Mesodermal cell (in vitro differentiated cells): ENCODE measurements around the gene NRAS. TPM values are rescaled to one million over a fixed set of nuclear protein-coding genes. Genes with fewer than 3 reads are reported as not detected.
A peak's percentile ranks its signal among the peaks of the same experiment; 100 is the strongest.
"Not testable (repeated sequence)": the region's sequence is repeated elsewhere in the genome, so short reads cannot be mapped to it uniquely, and the experiment has no call there.

ENCODE experiments used
- H3K27ac ChIP-seq: 2 replicates; pipeline ENCODE4 v1.7.0; 2013; ENCODE audit warnings: mild to moderate bottlenecking, low read depth, low read length, moderate library complexity; ENCODE audit not compliant: severe bottlenecking
- H3K36me3 ChIP-seq: 2 replicates; pipeline ENCODE4 v1.7.1; 2013; ENCODE audit warnings: mild to moderate bottlenecking, low read length, moderate library complexity; ENCODE audit not compliant: control insufficient read depth, insufficient read depth
- H3K4me1 ChIP-seq: one replicate; pipeline ENCODE4 v1.7.1; 2013; ENCODE audit warnings: mild to moderate bottlenecking, low read length; ENCODE audit not compliant: insufficient read depth, control insufficient read depth, poor library complexity, severe bottlenecking
- H3K4me3 ChIP-seq: 2 replicates; pipeline ENCODE4 v1.7.0; 2013; ENCODE audit warnings: low read length, control low read depth, mild to moderate bottlenecking; ENCODE audit not compliant: insufficient read depth, poor library complexity, severe bottlenecking; ENCODE audit errors: extremely low read depth
- H3K9me3 ChIP-seq: 2 replicates; pipeline ENCODE4 v1.7.1; 2013; ENCODE audit warnings: mild to moderate bottlenecking, low read length, moderate library complexity; ENCODE audit not compliant: control insufficient read depth
- WGBS, 2 experiments: methylation state at CpG; one replicate each; pipeline ENCODE4 v1.1.5; 2013; ENCODE audit warnings: missing lambda C conversion rate in 2 of 2; ENCODE audit not compliant: insufficient coverage in 2 of 2; 5-methylcytosine and 5-hydroxymethylcytosine counted together
- polyA plus RNA-seq, 2 experiments: library from polyadenylated mRNA; stranded (reverse); fragments of 50-300 nt; gene quantifications; one replicate each; pipeline ENCODE4 v1.2.3, GENCODE V29; 2013

The NRAS gene
- polyA plus RNA-seq (2013, experiment 1 of 2) = 74.7 TPM
- 79.1 TPM for polyA plus RNA-seq (2013, experiment 2 of 2)

DNA sequence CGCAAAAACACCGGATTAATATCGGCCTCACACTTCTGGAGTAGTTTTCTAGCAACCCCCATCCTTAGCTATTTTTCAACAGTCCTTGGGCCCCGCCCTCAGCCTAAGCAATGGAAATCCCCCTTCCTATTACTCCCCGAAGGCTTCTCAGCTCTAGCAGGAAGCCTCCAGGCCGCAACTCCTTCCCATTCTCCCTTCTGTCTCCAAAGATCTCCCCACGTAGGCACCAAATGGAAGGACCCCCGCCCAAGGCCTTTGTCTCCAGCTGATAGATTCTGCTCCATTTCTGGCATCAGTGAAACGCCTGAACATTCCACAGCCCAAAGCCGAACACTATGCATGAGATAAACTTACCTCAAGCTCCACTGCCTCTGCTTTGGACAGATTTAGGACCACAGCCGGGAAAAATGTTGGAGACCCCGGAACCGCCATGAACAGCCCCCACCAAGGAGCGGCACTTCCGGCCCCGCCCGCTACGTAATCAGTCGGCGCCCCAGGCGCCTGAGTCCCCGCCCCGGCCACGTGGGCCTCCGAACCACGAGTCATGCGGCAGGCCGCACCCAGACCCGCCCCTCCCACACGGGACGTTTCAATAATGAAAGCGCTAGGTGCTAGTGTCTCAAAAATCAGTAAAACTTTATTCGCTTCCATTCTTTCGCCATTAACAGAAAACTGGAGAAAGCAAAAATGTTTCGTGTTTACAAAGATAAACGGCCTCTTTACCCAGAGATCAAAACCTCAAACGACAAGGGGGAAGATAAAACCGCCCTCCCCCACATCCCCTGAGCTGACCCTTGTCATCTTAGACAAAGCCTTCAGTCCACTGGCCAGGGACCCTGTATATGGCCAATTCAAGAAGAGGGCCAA, at the start of gene NRAS:
TSS of gene NRAS (minus strand) at position 468 of the 867 bp plus-strand sequence. CDS start 611 bp downstream, outside the sequence.
- H3K4me1 ChIP-seq = peaks cover 9% of the 10 kb centered on the region
- H3K9me3 ChIP-seq = no peaks in the 10 kb centered on the region
- WGBS, 2 experiments = 0 to 1% methylated on average over 18 to 34 of the region's 38 CpGs
- H3K36me3 ChIP-seq = peaks cover 81% of the 10 kb centered on the region
- H3K4me3 ChIP-seq = peak within 1 kb of the TSS; percentile 93
- H3K27ac ChIP-seq = peak within 1 kb of the TSS; percentile 96

DNA sequence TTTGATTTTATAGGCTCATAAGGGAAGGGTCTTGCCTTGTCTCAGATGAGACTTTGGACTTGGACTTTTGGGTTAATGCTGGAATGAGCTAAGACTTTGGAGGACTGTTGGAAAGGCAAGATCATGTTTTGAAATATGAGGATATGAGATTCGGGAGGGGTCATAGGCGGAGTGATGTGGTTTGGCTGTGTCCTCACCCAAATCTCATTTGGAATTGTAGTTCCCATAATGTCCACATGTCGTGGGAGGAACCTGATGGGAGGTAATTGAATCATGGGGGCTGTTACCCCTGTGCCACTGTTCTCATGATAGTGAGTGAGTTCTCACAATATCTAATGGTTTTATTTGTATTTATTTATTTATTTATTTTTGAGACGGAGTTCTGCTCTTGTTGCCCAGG, 48.1 kb upstream of the NRAS start:
- Histone ChIP-seq H3K4me3 (no peak overlapping the region), H3K36me3 (peaks cover 4% of the 10 kb centered on the region), H3K27ac (no peak overlapping the region), H3K4me1 (no peaks in the 10 kb centered on the region), H3K9me3 (no peaks in the 10 kb centered on the region)
- WGBS, 2 experiments = 87 to 90% methylated on average over 2 of the region's 4 CpGs

DNA sequence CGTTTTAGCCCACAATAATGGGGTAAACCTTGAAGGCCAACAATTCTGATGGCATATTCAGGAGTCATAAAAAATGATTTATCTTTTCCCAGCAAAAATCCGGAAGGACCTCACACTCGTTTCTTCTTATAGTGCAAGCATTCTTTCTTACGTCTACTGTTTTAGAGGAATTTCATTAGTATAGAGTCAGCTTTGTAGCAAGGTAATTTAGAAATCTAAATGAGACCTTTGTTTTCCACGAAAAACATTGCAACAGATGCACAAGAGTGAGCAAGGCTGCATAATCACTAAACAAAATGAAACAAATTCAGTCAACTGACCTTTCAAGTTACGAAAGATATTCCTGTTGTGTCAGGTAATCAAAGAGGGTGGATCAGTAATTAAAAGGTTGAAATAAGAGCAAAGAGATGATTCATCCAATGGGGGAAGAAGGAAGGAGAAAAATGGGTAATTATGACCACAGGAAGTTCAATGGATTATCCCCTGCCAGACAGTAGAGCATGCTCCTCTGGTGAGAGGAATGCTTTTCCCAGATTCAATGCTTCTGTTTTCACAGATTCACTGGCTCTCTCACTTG, 41.8 kb upstream of the NRAS start:
- Histone ChIP-seq H3K4me3 (peak overlapping the region; percentile 99), H3K4me1 (peaks cover 11% of the 10 kb centered on the region), H3K36me3 (peaks cover 15% of the 10 kb centered on the region), H3K27ac (peak overlapping the region; percentile 100), H3K9me3 (no peaks in the 10 kb centered on the region)
- 50 to 100% methylated on average over 1 to 2 of the region's 6 CpGs for WGBS, 2 experiments

DNA sequence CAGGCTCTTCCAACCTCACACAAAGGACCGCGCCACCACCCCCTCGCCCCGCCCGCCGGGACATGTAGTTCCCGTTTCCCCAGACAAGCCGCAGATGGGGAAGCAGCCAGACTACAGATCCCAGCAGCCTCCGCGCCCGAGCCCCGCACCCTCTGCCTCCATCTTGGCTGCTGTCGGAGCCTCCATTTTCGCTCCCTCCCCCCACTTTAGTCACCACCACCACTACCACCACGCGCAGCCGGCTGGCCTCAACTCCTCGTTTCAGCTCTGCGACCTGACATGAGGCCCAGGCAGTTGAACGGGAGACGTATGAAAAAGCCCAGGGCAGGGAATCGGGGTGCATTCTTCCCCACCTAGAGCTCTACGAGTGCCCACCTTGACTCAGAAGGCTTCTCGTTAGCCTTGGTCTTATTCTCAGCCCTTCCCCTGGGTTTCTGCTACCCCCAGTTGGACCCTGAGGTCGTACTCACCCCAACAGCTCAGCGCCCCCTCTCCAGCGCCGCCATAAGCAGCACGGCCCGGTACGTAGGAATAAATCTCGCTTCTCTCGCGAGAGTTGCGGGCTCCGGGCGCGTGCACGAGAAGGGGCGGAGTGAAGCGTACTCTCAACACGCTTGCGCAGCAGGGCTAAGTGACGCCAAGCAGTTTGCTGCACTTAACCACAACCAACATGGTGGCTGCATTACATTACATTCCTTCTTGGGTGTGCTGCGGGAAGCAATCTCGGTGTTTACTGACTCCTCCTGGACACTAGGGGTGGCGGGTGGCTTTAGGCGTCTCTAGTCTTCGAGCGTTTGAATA, 41.1 kb upstream of the NRAS start, which contains the start of gene CSDE1:
TSS of gene CSDE1 (minus strand) at position 530 of the 801 bp plus-strand sequence. CDS start 18,094 bp downstream, outside the sequence.
- Histone ChIP-seq H3K4me3 (peak within 1 kb of the TSS; percentile 99), H3K4me1 (peaks cover 13% of the 10 kb centered on the region), H3K36me3 (peaks cover 16% of the 10 kb centered on the region), H3K27ac (peak within 1 kb of the TSS; percentile 100), H3K9me3 (no peaks in the 10 kb centered on the region)
- WGBS, 2 experiments = 0% methylated on average over 33 to 48 of the region's 50 CpGs

DNA sequence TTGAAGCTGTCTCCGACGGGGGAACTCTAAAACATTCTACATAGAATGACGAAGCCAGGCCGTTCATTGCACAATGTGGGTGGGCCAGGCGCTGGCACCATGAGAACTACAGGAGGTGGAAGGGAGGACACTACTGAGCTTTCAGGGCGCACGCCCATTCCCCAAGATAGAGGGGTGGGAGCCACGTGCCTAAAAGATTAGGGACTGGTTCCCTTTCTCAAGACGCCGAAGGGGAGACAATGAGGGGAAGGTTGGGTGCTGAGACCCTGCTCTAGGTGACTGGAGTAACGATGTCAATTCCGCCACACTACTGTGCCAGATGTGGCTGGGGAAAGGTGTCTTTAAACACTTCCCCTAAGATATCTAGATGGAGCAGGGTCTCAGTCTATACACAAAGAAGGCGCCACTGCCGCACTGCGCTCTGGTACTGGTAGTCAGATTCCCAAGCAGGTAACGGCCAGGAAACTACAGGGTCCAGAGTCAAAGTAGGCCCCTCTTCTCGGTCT, 40.4 kb upstream of the NRAS start:
- peaks cover 16% of the 10 kb centered on the region for H3K36me3 ChIP-seq
- no peaks in the 10 kb centered on the region for H3K9me3 ChIP-seq
- H3K4me1 ChIP-seq = peaks cover 18% of the 10 kb centered on the region
- H3K27ac ChIP-seq = peak overlapping the region; percentile 100
- H3K4me3 ChIP-seq = peak overlapping the region; percentile 99
- WGBS, 2 experiments = 0 to 1% methylated on average over 14 to 16 of the region's 17 CpGs

DNA sequence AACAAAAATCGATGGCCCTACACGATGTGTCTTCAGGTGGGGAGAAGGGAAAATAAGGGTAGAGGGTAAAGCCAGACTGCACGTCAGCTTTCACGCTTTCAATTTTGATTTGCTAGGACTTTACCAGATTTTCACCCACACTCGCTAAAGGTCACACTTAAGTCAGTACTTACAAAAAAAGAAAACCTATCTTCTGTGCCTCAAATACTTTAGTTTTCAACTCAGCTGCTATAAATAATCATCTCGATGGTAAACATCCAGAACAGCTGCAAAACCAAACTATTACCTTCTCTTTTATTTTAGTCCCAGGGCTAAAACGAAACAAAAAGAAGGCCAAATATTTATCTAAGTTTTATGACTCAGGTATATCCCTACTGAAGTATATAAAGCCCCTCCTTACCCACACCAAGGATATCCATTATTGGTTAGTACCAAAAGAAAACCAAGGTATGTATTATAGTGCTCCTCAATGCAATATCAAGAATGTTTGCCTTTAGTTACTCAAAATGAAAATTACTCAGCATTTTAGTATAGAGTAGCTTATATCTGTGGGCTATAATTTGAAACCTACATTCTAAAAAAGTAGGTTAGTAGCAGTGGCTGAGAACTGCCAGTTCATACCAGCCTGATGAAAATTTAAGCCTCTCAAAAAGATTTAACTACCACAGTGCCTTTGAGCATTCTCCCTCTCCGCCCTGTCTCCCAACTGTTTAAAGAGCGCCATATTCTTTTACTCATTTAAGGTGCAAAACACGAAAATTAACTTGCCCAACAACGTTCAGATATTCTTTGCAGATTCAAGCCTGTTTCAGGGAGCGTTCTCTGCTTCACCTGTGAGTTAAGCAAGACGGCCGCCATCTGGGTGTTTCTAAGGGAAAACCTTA, 39.7 kb upstream of the NRAS start:
- H3K27ac ChIP-seq = peak overlapping the region; percentile 100

DNA sequence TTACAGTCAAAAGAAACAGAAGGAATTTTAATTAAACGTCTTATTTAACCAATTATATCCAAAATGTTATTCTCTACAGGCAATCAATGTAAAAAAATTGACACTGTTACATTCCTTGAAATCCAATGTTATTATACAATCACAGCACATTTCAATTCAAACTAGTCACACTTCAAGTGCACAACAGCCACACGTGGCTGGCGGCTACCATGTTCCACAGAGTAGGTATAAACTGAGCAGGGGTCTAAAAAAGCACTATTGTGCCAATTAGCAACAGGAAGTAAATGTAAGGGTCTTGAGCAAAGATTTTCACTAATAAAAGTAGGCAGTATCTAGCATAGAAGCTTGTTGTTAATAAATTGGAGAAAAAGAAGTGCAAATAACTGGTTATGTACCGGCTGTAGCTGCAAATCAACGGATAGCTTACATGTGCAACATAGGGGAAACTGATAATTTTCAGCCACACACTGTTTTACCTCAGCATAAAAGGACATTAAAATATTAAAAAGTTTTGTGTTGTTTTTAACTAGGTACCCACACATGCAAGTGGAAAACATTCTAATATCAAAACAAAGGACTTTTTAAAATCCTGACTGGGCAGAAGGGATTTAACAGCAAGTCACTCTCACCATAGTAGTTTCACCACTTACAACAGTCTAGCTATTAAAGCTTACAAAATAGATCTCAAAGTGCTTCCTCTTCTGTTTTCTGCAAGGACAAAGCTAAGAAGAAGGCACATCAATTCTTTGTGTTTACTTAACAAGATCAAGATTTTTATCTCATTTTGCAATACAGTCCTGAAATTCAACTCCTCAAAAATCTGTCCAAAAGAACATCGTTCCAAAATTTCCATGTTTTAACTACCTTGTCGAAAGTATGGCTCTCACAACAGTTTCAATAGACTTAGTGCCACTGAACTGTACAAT, 38.7 kb upstream of the NRAS start:
- Histone ChIP-seq H3K4me3 (peak overlapping the region; percentile 99), H3K4me1 (peaks cover 18% of the 10 kb centered on the region), H3K27ac (no peak overlapping the region), H3K36me3 (peaks cover 22% of the 10 kb centered on the region), H3K9me3 (no peaks in the 10 kb centered on the region)
- 57 to 97% methylated on average over 1 to 5 of the region's 7 CpGs for WGBS, 2 experiments

More for the DNA sequence above, 39.7 kb upstream of the NRAS start:
- Histone ChIP-seq H3K4me1 (peaks cover 18% of the 10 kb centered on the region), H3K4me3 (peak overlapping the region; percentile 99), H3K9me3 (no peaks in the 10 kb centered on the region), H3K36me3 (peaks cover 16% of the 10 kb centered on the region)
- 26 to 39% methylated on average over 6 to 10 of the region's 14 CpGs for WGBS, 2 experiments

DNA sequence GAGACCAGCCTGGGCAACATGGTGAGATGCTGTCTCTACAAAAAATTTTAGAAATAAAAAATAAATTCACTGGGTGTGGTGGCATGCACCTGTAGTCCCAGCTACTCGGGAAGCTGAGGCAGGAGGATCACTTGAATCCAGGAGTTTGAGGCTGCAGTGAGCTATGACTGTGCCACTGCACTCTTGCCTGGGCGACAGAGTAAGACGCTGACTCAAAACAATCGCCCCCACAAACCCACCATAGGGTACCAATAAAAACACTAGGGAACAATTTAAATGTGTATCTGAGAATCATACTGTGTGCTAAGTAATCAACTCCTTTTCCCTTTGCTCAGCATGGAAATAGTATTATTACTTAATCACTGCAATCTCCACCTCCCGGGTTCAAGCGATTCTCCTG, 37.1 kb upstream of the NRAS start:
- H3K9me3 ChIP-seq, H3K4me3 ChIP-seq, H3K27ac ChIP-seq: not testable (repeated sequence)
- Histone ChIP-seq H3K4me1 (peaks cover 18% of the 10 kb centered on the region), H3K36me3 (peaks cover 38% of the 10 kb centered on the region)
- WGBS, 2 experiments = 92% methylated on average over 2 of the region's 6 CpGs; no CpG with 5 or more reads in 1 of the 2 experiments

DNA sequence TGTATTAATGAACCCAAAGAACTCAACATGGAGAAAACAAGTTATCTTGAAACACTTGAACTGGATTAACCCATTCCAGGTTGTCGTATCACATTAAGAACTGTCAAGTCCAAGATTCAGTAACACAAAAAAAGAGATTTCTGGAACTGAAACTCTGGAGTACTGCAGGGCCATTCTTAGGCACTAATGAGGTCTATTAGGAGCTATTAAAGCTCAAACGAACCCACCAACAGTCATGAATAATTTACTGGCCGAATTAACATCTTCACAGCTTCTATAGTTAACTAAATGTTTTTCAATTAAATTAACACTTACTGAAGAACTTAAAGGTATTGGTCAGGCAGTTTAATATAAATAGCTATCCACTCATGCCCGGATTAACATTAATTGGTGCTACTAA, 36.6 kb upstream of the NRAS start:
- Histone ChIP-seq H3K4me1 (peaks cover 18% of the 10 kb centered on the region), H3K36me3 (peaks cover 44% of the 10 kb centered on the region), H3K4me3 (no peak overlapping the region), H3K27ac (no peak overlapping the region), H3K9me3 (no peaks in the 10 kb centered on the region)
- WGBS, 2 experiments = 100% methylated on average over 2 of the region's 4 CpGs; no CpG with 5 or more reads in 1 of the 2 experiments
